HG03095 (cell line): ENCODE data around the gene SH3PXD2A.
"Not testable (repeated sequence)": the region's sequence is repeated elsewhere in the genome, so short reads cannot be mapped to it uniquely, and the experiment has no call there.

Experiments
- ATAC-seq: cut with Tn5 transposase; IDR thresholded peaks from one replicate; pipeline ENCODE4 v1.9.1; 2021; ENCODE audit warnings: moderate library complexity; ENCODE audit not compliant: unreplicated experiment

The SH3PXD2A gene

GRCh38 chr10:103731026-103731425, 124.3 kb downstream of the SH3PXD2A start:
- ATAC-seq: not testable (repeated sequence)

GRCh38 chr10:103729851-103730250, 125.5 kb downstream of the SH3PXD2A start:
- no peak for ATAC-seq

GRCh38 chr10:103727991-103728689, 127.2 kb downstream of the SH3PXD2A start:
- ATAC-seq: no peak

- ATAC-seq: no peak
Observed at GRCh38 chr10:103727546-103727963, 127.8 kb downstream of the SH3PXD2A start.

- no peak for ATAC-seq
Observed at GRCh38 chr10:103726637-103727036, 128.7 kb downstream of the SH3PXD2A start.

- ATAC-seq: no peak
Observed at GRCh38 chr10:103725242-103725641, 130.1 kb downstream of the SH3PXD2A start.

- no peak for ATAC-seq
Observed at GRCh38 chr10:103724771-103725170, 130.6 kb downstream of the SH3PXD2A start.

- no peak for ATAC-seq
Observed at GRCh38 chr10:103724074-103724473, 131.3 kb downstream of the SH3PXD2A start.

GRCh38 chr10:103723557-103723956, 131.8 kb downstream of the SH3PXD2A start:
- ATAC-seq: no peak

GRCh38 chr10:103722632-103723031, 132.7 kb downstream of the SH3PXD2A start:
- ATAC-seq: no peak

GRCh38 chr10:103720964-103721335, 134.4 kb downstream of the SH3PXD2A start:
- ATAC-seq: no peak

GRCh38 chr10:103720328-103720963, 134.9 kb downstream of the SH3PXD2A start:
- no peak for ATAC-seq

GRCh38 chr10:103719036-103719435, 136.3 kb downstream of the SH3PXD2A start:
- ATAC-seq: no peak

- no peak for ATAC-seq
Observed at GRCh38 chr10:103718247-103718620, 137.1 kb downstream of the SH3PXD2A start.

GRCh38 chr10:103717341-103718246, 137.8 kb downstream of the SH3PXD2A start:
- ATAC-seq: no peak

- no peak for ATAC-seq
Observed at GRCh38 chr10:103716206-103717160, 138.9 kb downstream of the SH3PXD2A start.

- no peak for ATAC-seq
Observed at GRCh38 chr10:103715430-103715829, 139.9 kb downstream of the SH3PXD2A start.

GRCh38 chr10:103714232-103714891, 141.0 kb downstream of the SH3PXD2A start:
- no peak for ATAC-seq

- ATAC-seq: no peak
Observed at GRCh38 chr10:103713676-103714075, 141.7 kb downstream of the SH3PXD2A start.

GRCh38 chr10:103712898-103713498, 142.4 kb downstream of the SH3PXD2A start:
- ATAC-seq: no peak
